GM12878 (cell line): ENCODE data around the gene DOCK2. TPM values are rescaled to one million over a fixed set of nuclear protein-coding genes. Genes with fewer than 3 reads are reported as not detected.

Source experiments
- ATAC-seq: fragments of 200-7000 bp; cut with Tn5 transposase; 3 replicates; pipeline ENCODE4 v1.9.1; 2020; ENCODE audit warnings: mild to moderate bottlenecking, moderate library complexity
- BruUV-seq: library from RNA; stranded (reverse); fragments of 400-500 nt; replicated peaks from 2 replicates; lab custom pipeline; 2021; lab: Mats Ljungman, UMichigan
- CTCF ChIA-PET: fragments of 300-600 bp; sonication (Branson Sonifier 250); formaldehyde crosslinking; extraction: SDS; loops from one replicate; lab custom pipeline; 2021; ENCODE audit warnings: inconsistent platforms; lab: Yijun Ruan, JAX
- POLR2A ChIA-PET: fragments of 350-600 bp; formaldehyde crosslinking; extraction: SDS; loops from one replicate; lab custom pipeline; 2021; ENCODE audit warnings: inconsistent platforms; lab: Charles Lee
- RAD21 ChIA-PET: fragments of 300-600 bp; sonication (Branson Sonifier 250); formaldehyde crosslinking; loops from one replicate; lab custom pipeline; 2023; ENCODE audit warnings: antibody characterized with exemption; ENCODE audit not compliant: unreplicated experiment; lab: Charles Lee
- SMC1A ChIA-PET: fragments of 300-600 bp; sonication (Branson Sonifier 250); formaldehyde crosslinking; loops from one replicate; lab custom pipeline; 2023; ENCODE audit not compliant: unreplicated experiment, uncharacterized antibody; lab: Charles Lee
- DNase-seq: peaks from one replicate; pipeline ENCODE4 v3.0.0-alpha.2; 2011; ENCODE audit warnings: low read depth, low spot score
- FAIRE-seq: peaks from 3 replicates; lab custom pipeline; 2011; peaks lifted over from hg19 to GRCh38; lab: Jason Lieb, UNC
- H2AFZ ChIP-seq: 2 replicates; pipeline ENCODE4 v1.6.0; 2011; ENCODE audit warnings: low read depth, low read length, control low read depth; ENCODE audit not compliant: control insufficient read depth
- H3K27ac ChIP-seq: 2 replicates; pipeline ENCODE4 v1.5.1; 2011; ENCODE audit warnings: control low read depth; ENCODE audit not compliant: control insufficient read depth, insufficient read depth
- H3K27me3 ChIP-seq, 2 experiments: replicated peaks in 1 of 2; 2 replicates each; pipeline versions ENCODE4 v1.6.0 to v1.6.1; 2011; ENCODE audit warnings: low read length in 1 of 2; ENCODE audit not compliant: control insufficient read depth in 2 of 2, insufficient read depth in 2 of 2
- H3K36me3 ChIP-seq, 2 experiments: 2 replicates each; pipeline ENCODE4 v1.5.1; 2011; ENCODE audit warnings: low read length in 1 of 2; ENCODE audit not compliant: control insufficient read depth in 2 of 2, insufficient read depth in 2 of 2
- H3K4me1 ChIP-seq: 2 replicates; pipeline ENCODE4 v1.6.1; 2011; ENCODE audit warnings: mild to moderate bottlenecking, low read length, moderate library complexity, mixed read lengths; ENCODE audit not compliant: control insufficient read depth, insufficient read depth
- H3K4me2 ChIP-seq: 2 replicates; pipeline ENCODE4 v1.6.0; 2011; ENCODE audit warnings: control low read depth; ENCODE audit not compliant: control insufficient read depth, insufficient read depth
- H3K4me3 ChIP-seq: fragments of 200-600 bp; sonication (generic); 2 replicates; pipeline ENCODE4 v1.5.1; 2016
- H3K79me2 ChIP-seq: 2 replicates; pipeline ENCODE4 v1.6.0; 2011; ENCODE audit warnings: low read length; ENCODE audit not compliant: control insufficient read depth, insufficient read depth
- H3K9ac ChIP-seq: 2 replicates; pipeline ENCODE4 v1.8.0; 2011; ENCODE audit warnings: low read length, control low read depth, mixed read lengths; ENCODE audit not compliant: control insufficient read depth, insufficient read depth
- H3K9me3 ChIP-seq: replicated peaks from 3 replicates; pipeline ENCODE4 v1.5.1; 2011; ENCODE audit warnings: mild to moderate bottlenecking, low read length; ENCODE audit not compliant: control insufficient read depth, insufficient read depth
- H4K20me1 ChIP-seq: 2 replicates; pipeline ENCODE4 v1.6.0; 2011; ENCODE audit not compliant: control insufficient read depth, insufficient read depth
- CTCF ChIP-seq, 3 experiments: IDR thresholded peaks in 2 of 3; conservative IDR thresholded peaks in 1 of 3; 2 replicates each; pipeline ENCODE4 v1.5.1; 2011; ENCODE audit warnings: low read depth in 3 of 3, low read length in 3 of 3, mild to moderate bottlenecking in 3 of 3, control low read depth in 2 of 3, moderate library complexity in 2 of 3, inconsistent platforms in 1 of 3, mixed read lengths in 1 of 3; ENCODE audit not compliant: control insufficient read depth in 2 of 3, insufficient read depth in 1 of 3; ENCODE audit errors: extremely low read depth in 1 of 3
- FOXK2 ChIP-seq: fragments of 450-650 bp; IDR thresholded peaks from 2 replicates; pipeline ENCODE4 v1.6.1; 2017; ENCODE audit warnings: mild to moderate bottlenecking, moderate library complexity
- HDGF ChIP-seq: fragments of 450-650 bp; IDR thresholded peaks from 2 replicates; pipeline ENCODE4 v1.6.1; 2016; ENCODE audit warnings: antibody characterized with exemption
- RAD21 ChIP-seq: IDR thresholded peaks from 2 replicates; pipeline ENCODE4 v1.6.1; 2011; ENCODE audit warnings: mild to moderate bottlenecking, low read depth, low read length, moderate library complexity; ENCODE audit not compliant: insufficient read depth
- RBBP5 ChIP-seq: fragments of 200-600 bp; sonication (generic); conservative IDR thresholded peaks from 2 replicates; pipeline ENCODE4 v1.6.1; 2016
- ZNF217 ChIP-seq: fragments of 450-650 bp; IDR thresholded peaks from 2 replicates; pipeline ENCODE4 v1.6.1; 2017; ENCODE audit warnings: antibody characterized with exemption, mild to moderate bottlenecking
- WGBS: methylation state at CpG from one replicate; pipeline ENCODE4 v1.1.6; 2016; ENCODE audit warnings: low lambda C conversion rate; ENCODE audit not compliant: insufficient replicate concordance, insufficient coverage; ENCODE audit errors: missing lambda C conversion rate; 5-methylcytosine and 5-hydroxymethylcytosine counted together
- in situ Hi-C: fragments of 300-500 bp; cut with MboI; formaldehyde crosslinking; loops from 9 replicates; pipeline ENCODE4 v1.14.3; 2018; ENCODE audit warnings: mixed read lengths
- intact Hi-C: fragments of 100-400 bp; cut with micrococcal nuclease; formaldehyde crosslinking; loops from one replicate; pipeline ENCODE4 v1.14.2; 2022; ENCODE audit not compliant: unreplicated experiment
- polyA plus RNA-seq, 11 experiments: library from polyadenylated mRNA; depleted of rRNA in 4 of 11; unstranded in 6 of 11; stranded (reverse) in 5 of 11; fragments of >200 nt; fragmentation: Nextera tagmentation in 4 of 11; fragmentation: Illumina TruSeq in 1 of 11; extraction: Ambion mirVana in 4 of 11; extraction: Trizol in 1 of 11; gene quantifications; 1 replicate in 1 of 11; 2 replicates in 10 of 11; pipeline versions ENCODE4 v1.2.1 to v1.2.3, GENCODE V29; 2011 to 2016; ENCODE audit warnings: inconsistent platforms in 2 of 11, missing spikeins in 2 of 11, low read depth in 1 of 11
- total RNA-seq, 4 experiments: library from RNA; depleted of rRNA in 3 of 4; stranded (reverse); fragments of >200 nt in 3 of 4; fragmentation: Illumina TruSeq in 1 of 4; extraction: Trizol in 1 of 4; gene quantifications; 2 replicates each; pipeline versions ENCODE4 v1.2.1 to v1.2.3, GENCODE V29; 2013 to 2021

Gene DOCK2
- total and polyA plus RNA-seq, 10 of the 15 experiments (the other 5 are each of a cell fraction or from before 2014, with no cell fraction given), result 34.2 to 192 (median 118) TPM

- 93% methylated on average over 2 of the region's 2 CpGs for WGBS
- H3K79me2 ChIP-seq, result peaks cover 7% of the 10 kb centered on the region
- H2AFZ ChIP-seq, result no peak overlapping the region
- no peak overlapping the region for H3K9ac ChIP-seq
- ChIA-PET POLR2A (interaction anchor here (1.0 to 4.6 kb wide), 5 partner anchors 9 to 83 kb away, joined by 3 to 28 read pairs (median 7); no protein-coding TSS in a partner anchor), RAD21 (interaction anchor here (0.8 to 8.0 kb wide), 10 partner anchors 12 to 258 kb away, joined by 3 to 88 read pairs (median 6); partner anchors contain the start of gene INSYN2B)
- no peak for DNase-seq
- H4K20me1 ChIP-seq, result no peaks in the 10 kb centered on the region
- intact Hi-C loops, result no loop called here
- no peak overlapping the region for H3K4me2 ChIP-seq
- no peaks in the 10 kb centered on the region for H3K27me3 ChIP-seq
- BruUV-seq, result no TSS peak
- TF ChIP-seq CTCF (IDR thresholded peaks at IDR 0.05 in 2 of 3, conservative IDR thresholded peaks at IDR 0.05 in 1 of 3; ENCODE audit: control insufficient read depth in 2 of 3, extremely low read depth in 1 of 3, insufficient read depth in 1 of 3, low read depth in 3 of 3, low read length in 3 of 3), result 0 out of 6 replicates have a peak, but pooled peaks of 1 of the 3 experiments have one; percentile 11
- TF ChIP-seq HDGF, result no peak
- no peak for TF ChIP-seq ZNF217
- TF ChIP-seq RBBP5, result no peak
- no peak for TF ChIP-seq FOXK2
- TF ChIP-seq RAD21, result 0 out of 2 replicates have a peak, but pooled peaks have one; percentile 8
- TF ChIP-seq, all 136 proteins: peak for 2
- FAIRE-seq (no peak), ATAC-seq (no peak)
- Histone ChIP-seq H3K4me1 (peaks cover 17% of the 10 kb centered on the region), H3K9me3 (no peaks in the 10 kb centered on the region), H3K36me3 (peaks cover 22 to 42% of the 10 kb centered on the region in 2 experiments), H3K27ac (no peak overlapping the region), H3K4me3 (no peak overlapping the region)
- CTCF ChIA-PET, result interaction anchor here (0.7 to 6.1 kb wide), 12 partner anchors 11 to 258 kb away, joined by 3 to 32 read pairs (median 4); partner anchors contain the start of gene INSYN2B
- in situ Hi-C loops, result no loop called here
- SMC1A ChIA-PET, result interaction anchor here (0.8 to 11.1 kb wide), 12 partner anchors 10 to 270 kb away, joined by 3 to 315 read pairs (median 6); partner anchors contain the start of gene INSYN2B
Measured at GRCh38 chr5:169721771-169722170, 84.7 kb downstream of the DOCK2 start.
